NCI-H226 (cell line): Measurements from ENCODE around the gene B3GALT4.
"Not testable (repeated sequence)": the region's sequence is repeated elsewhere in the genome, so short reads cannot be mapped to it uniquely, and the experiment has no call there.

Experiments used
- DNase-seq: peaks from one replicate; pipeline ENCODE4 v3.0.0-alpha.2; 2015

B3GALT4 gene

GRCh38 chr6:33276864-33277662 lies at the start of gene B3GALT4:
B3GALT4 (plus strand) TSS chr6:33277123; CDS start chr6:33277420, 297 bp downstream.
- peak; percentile 61 for DNase-seq

- DNase-seq = no peak
Measured at GRCh38 chr6:33235221-33235634, 41.7 kb upstream of the B3GALT4 start.

GRCh38 chr6:33236328-33236727 lies 40.6 kb upstream of the B3GALT4 start:
- no peak for DNase-seq

GRCh38 chr6:33236852-33237251 lies 40.1 kb upstream of the B3GALT4 start:
- no peak for DNase-seq

GRCh38 chr6:33237741-33238140 lies 39.2 kb upstream of the B3GALT4 start:
- DNase-seq = no peak

- no peak for DNase-seq
Measured at GRCh38 chr6:33241968-33242367, 35.0 kb upstream of the B3GALT4 start.

GRCh38 chr6:33243476-33243875 lies 33.4 kb upstream of the B3GALT4 start:
- DNase-seq = no peak

- DNase-seq = peak; percentile 80
Measured at GRCh38 chr6:33247977-33248642, 28.8 kb upstream of the B3GALT4 start.

- no peak for DNase-seq
Measured at GRCh38 chr6:33248643-33248931, 28.3 kb upstream of the B3GALT4 start.

GRCh38 chr6:33248932-33249731 lies 27.8 kb upstream of the B3GALT4 start:
- peak; percentile 100 for DNase-seq

- peak; percentile 71 for DNase-seq
Measured at GRCh38 chr6:33249732-33250630, 26.9 kb upstream of the B3GALT4 start.

- DNase-seq = no peak
Measured at GRCh38 chr6:33250731-33251130, 26.2 kb upstream of the B3GALT4 start.

GRCh38 chr6:33251395-33252012 lies 25.4 kb upstream of the B3GALT4 start:
- no peak for DNase-seq

- DNase-seq = no peak
Measured at GRCh38 chr6:33252759-33253158, 24.2 kb upstream of the B3GALT4 start.

- no peak for DNase-seq
Measured at GRCh38 chr6:33254591-33254990, 22.3 kb upstream of the B3GALT4 start.

- DNase-seq = peak; percentile 20
Measured at GRCh38 chr6:33259032-33259431, 17.9 kb upstream of the B3GALT4 start.

GRCh38 chr6:33262490-33262889 lies 14.4 kb upstream of the B3GALT4 start:
- DNase-seq = not testable (repeated sequence)

- DNase-seq = no peak
Measured at GRCh38 chr6:33264015-33264414, 12.9 kb upstream of the B3GALT4 start.

- no peak for DNase-seq
Measured at GRCh38 chr6:33271117-33271467, 5.8 kb upstream of the B3GALT4 start.

GRCh38 chr6:33271468-33272274 lies 5.3 kb upstream of the B3GALT4 start, which contains the start of the genes RPS18 and VPS52:
RPS18 (plus strand) TSS chr6:33272075; CDS start chr6:33272120, 45 bp downstream.
VPS52 (minus strand) TSS chr6:33271876; CDS start chr6:33271675, 201 bp downstream.
- DNase-seq = peak; percentile 94
